MCF 10A (cell line): ENCODE results near the gene FOXP1. TPM values are rescaled to one million over a fixed set of nuclear protein-coding genes. Genes with fewer than 3 reads are reported as not detected.
"Not testable (repeated sequence)": the region's sequence is repeated elsewhere in the genome, so short reads cannot be mapped to it uniquely, and the experiment has no call there.

Source experiments
- BruUV-seq: library from RNA; stranded (reverse); fragments of 400-500 nt; replicated peaks from 2 replicates; lab custom pipeline; 2021; lab: Mats Ljungman, UMichigan
- CTCF ChIA-PET: fragments of 300-600 bp; sonication (Branson Sonifier 250); formaldehyde crosslinking; extraction: SDS; loops from one replicate; lab custom pipeline; 2021; ENCODE audit warnings: antibody characterized with exemption, inconsistent platforms; lab: Yijun Ruan, JAX
- POLR2A ChIA-PET: fragments of 300-600, 350-650 bp; sonication (Branson Sonifier 250); formaldehyde crosslinking; extraction: SDS; loops from one replicate; lab custom pipeline; 2020; ENCODE audit warnings: antibody characterized with exemption, inconsistent platforms; lab: Yijun Ruan, JAX
- DNase-seq: peaks from one replicate; pipeline ENCODE4 v3.0.0-alpha.2; 2018; ENCODE audit not compliant: unreplicated experiment
- H3K27ac Mint-ChIP-seq: one replicate; pipeline ENCODE4 v1.8.0; 2022; ENCODE audit warnings: mild to moderate bottlenecking, low read depth, mixed read lengths; ENCODE audit not compliant: unreplicated experiment
- H3K27me3 Mint-ChIP-seq: one replicate; pipeline ENCODE4 v1.8.0; 2022; ENCODE audit warnings: mixed read lengths; ENCODE audit not compliant: insufficient read depth, unreplicated experiment
- H3K36me3 Mint-ChIP-seq: one replicate; pipeline ENCODE4 v1.8.0; 2022; ENCODE audit warnings: mild to moderate bottlenecking, moderate library complexity, mixed read lengths; ENCODE audit not compliant: insufficient read depth, unreplicated experiment
- H3K4me1 Mint-ChIP-seq: one replicate; pipeline ENCODE4 v1.8.0; 2022; ENCODE audit warnings: mixed read lengths; ENCODE audit not compliant: insufficient read depth, unreplicated experiment
- H3K4me3 Mint-ChIP-seq: one replicate; pipeline ENCODE4 v1.8.0; 2022; ENCODE audit warnings: mild to moderate bottlenecking, moderate library complexity, mixed read lengths; ENCODE audit not compliant: unreplicated experiment
- H3K9me3 Mint-ChIP-seq: one replicate; pipeline ENCODE4 v1.8.0; 2022; ENCODE audit warnings: mixed read lengths; ENCODE audit not compliant: unreplicated experiment
- intact Hi-C: fragments of 100-400 bp; cut with micrococcal nuclease; formaldehyde crosslinking; loops from 2 replicates; pipeline ENCODE4 v1.14.1; 2022
- total RNA-seq: library from RNA; stranded (reverse); gene quantifications from 2 replicates; pipeline ENCODE4 v1.2.3, GENCODE V29; 2022
- TF ChIP-seq, protein P1 (sequence below): fragments of 200-600 bp; IDR thresholded peaks from one replicate; pipeline ENCODE4 v1.8.0; 2022; ENCODE audit warnings: antibody characterized with exemption, mild to moderate bottlenecking; ENCODE audit not compliant: unreplicated experiment

The FOXP1 gene
- total RNA-seq, 1 experiment from 2014 or later, result 49.0 TPM

DNA sequence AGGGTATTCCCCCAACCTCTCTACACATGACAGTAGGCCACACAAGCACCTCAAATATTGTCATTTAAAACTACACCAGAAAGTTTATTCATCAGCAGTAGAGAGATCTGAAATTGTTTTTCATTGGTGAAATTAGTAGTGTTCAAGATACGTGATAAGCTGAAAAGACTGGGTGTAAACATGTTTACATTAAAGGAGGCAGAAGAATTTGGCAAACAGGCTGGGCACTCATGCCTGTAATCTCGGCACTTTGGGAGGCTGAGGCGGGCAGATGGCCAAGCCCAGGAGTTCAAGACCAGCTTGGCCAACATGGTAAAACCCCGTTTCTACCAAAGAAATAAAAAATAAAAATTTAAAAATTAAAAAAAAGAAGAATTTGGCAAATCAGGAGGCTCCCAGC lies 255.6 kb downstream of the FOXP1 start:
- no TSS peak for BruUV-seq
- no peak for DNase-seq
- peaks cover 3% of the 10 kb centered on the region for H3K4me1 Mint-ChIP-seq
- no peak overlapping the region for H3K27ac Mint-ChIP-seq
- peaks cover 13% of the 10 kb centered on the region for H3K36me3 Mint-ChIP-seq
- intact Hi-C loops, result no loop called here
- TF ChIP-seq, protein P1, sequence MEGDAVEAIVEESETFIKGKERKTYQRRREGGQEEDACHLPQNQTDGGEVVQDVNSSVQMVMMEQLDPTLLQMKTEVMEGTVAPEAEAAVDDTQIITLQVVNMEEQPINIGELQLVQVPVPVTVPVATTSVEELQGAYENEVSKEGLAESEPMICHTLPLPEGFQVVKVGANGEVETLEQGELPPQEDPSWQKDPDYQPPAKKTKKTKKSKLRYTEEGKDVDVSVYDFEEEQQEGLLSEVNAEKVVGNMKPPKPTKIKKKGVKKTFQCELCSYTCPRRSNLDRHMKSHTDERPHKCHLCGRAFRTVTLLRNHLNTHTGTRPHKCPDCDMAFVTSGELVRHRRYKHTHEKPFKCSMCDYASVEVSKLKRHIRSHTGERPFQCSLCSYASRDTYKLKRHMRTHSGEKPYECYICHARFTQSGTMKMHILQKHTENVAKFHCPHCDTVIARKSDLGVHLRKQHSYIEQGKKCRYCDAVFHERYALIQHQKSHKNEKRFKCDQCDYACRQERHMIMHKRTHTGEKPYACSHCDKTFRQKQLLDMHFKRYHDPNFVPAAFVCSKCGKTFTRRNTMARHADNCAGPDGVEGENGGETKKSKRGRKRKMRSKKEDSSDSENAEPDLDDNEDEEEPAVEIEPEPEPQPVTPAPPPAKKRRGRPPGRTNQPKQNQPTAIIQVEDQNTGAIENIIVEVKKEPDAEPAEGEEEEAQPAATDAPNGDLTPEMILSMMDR, result no peak
- no peaks in the 10 kb centered on the region for H3K9me3 Mint-ChIP-seq
- H3K27me3 Mint-ChIP-seq, result no peaks in the 10 kb centered on the region
- H3K4me3 Mint-ChIP-seq, result no peak overlapping the region
- ChIA-PET POLR2A (no interaction called here), CTCF (interaction anchor here (1.2 kb wide), 1 partner anchor 208 kb away, joined by 4 read pairs; no protein-coding TSS in a partner anchor)

DNA sequence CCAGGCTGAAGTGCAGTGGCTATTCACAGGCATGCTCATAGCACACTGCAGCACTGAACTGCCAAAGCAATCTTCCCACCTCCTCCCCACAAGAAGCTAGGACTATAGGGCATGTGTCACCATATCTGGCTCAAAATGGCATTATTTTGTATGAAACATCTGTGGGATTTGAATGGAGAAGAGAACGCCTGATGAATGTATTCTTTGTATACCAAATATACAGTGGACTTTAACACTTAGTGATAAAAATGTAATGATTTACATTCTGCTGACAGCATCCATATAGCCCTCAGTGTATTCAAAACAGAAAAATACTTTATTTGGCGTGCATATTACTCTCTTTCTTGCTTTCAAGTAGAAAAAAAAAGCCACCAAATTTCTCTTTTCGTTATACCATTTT lies 257.8 kb downstream of the FOXP1 start:
- no TSS peak for BruUV-seq
- no peaks in the 10 kb centered on the region for H3K4me1 Mint-ChIP-seq

DNA sequence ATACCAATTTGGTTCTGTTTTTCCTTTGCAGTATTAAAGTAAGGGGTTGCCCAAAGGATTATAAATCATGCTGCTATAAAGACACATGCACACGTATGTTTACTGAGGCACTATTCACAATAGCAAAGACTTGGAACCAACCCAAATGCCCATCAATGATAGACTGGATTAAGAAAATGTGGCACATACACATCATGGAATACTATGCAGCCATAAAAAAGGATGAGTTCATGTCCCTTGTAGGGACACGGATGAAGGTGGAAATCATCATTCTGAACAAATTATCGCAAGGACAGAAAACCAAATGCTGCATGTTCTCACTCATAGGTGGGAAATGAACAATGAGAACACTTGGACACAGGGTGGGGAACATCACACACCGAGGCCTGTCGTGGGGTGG lies 259.3 kb downstream of the FOXP1 start:
- DNase-seq, H3K4me1 Mint-ChIP-seq, H3K9me3 Mint-ChIP-seq, H3K27me3 Mint-ChIP-seq, CTCF ChIA-PET, H3K36me3 Mint-ChIP-seq, H3K27ac Mint-ChIP-seq, H3K4me3 Mint-ChIP-seq, POLR2A ChIA-PET, intact Hi-C loops, BruUV-seq: not testable (repeated sequence)

More for the DNA sequence above, 257.8 kb downstream of the FOXP1 start:
- TF ChIP-seq, protein P1, result no peak
- H3K27ac Mint-ChIP-seq, result no peak overlapping the region
- ChIA-PET CTCF (no interaction called here), POLR2A (no interaction called here)
- H3K36me3 Mint-ChIP-seq, result peaks cover 4% of the 10 kb centered on the region
- no peaks in the 10 kb centered on the region for H3K9me3 Mint-ChIP-seq
- no peak overlapping the region for H3K4me3 Mint-ChIP-seq
- no peak for DNase-seq
- no peaks in the 10 kb centered on the region for H3K27me3 Mint-ChIP-seq
- intact Hi-C loops, result no loop called here

DNA sequence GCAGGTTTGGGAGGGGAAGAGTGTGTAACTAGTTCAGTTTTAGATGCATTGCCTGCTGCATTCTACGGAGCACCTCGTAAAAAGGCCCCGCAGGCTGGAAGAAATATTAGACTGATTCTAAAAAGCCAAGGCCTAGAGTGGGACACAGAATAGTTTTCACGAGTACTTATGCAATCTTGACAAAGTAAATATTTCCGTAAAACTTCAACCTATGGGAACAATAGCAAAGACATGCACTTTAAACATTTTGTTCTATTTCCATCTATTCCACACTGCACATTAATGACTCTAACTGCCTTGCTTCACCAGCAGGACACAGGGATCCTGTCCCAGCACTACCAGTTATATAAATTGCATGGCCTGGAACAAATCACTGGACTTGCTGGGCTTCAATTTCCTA lies 260.0 kb downstream of the FOXP1 start:
- no peak overlapping the region for H3K27ac Mint-ChIP-seq
- TF ChIP-seq, protein P1, result no peak
- DNase-seq, result no peak
- intact Hi-C loops, result no loop called here
- no peaks in the 10 kb centered on the region for H3K36me3 Mint-ChIP-seq
- H3K4me1 Mint-ChIP-seq, result no peaks in the 10 kb centered on the region
- no peaks in the 10 kb centered on the region for H3K9me3 Mint-ChIP-seq
- no peaks in the 10 kb centered on the region for H3K27me3 Mint-ChIP-seq
- ChIA-PET POLR2A (no interaction called here), CTCF (no interaction called here)
- no peak overlapping the region for H3K4me3 Mint-ChIP-seq
- BruUV-seq, result no TSS peak

DNA sequence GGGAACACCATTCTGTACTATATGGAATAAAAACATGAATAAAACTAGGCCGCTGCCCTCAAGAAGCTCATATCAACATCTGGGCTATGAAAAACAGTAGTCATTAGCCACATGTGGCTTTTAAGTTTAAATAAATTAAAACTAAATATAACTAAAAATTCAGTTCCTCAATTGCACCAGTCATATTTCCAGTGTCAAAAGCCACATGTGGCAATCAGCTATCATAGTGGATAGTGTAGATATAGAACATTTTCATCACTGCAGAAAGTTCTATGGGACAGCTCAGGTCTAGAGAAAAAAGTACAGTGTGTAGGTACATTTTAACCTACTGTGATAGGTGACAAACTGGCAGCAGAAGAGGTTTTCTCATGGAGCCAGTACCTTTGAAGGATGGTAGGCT lies 261.4 kb downstream of the FOXP1 start:
- Mint-ChIP-seq H3K4me3 (no peak overlapping the region), H3K9me3 (no peaks in the 10 kb centered on the region), H3K4me1 (no peaks in the 10 kb centered on the region), H3K27me3 (no peaks in the 10 kb centered on the region), H3K36me3 (no peaks in the 10 kb centered on the region), H3K27ac (no peak overlapping the region)
- TF ChIP-seq, protein P1, result no peak
- ChIA-PET CTCF (interaction anchor here (0.6 kb wide), 1 partner anchor 248 kb away, joined by 3 read pairs; no protein-coding TSS in a partner anchor), POLR2A (no interaction called here)
- DNase-seq, result no peak
- intact Hi-C loops, result no loop called here
- BruUV-seq, result no TSS peak
